ACC112 (cell line): ENCODE data around the gene MLF1.

Source experiments
- H2AFZ ChIP-seq: fragments of 200-600 bp; sonication (generic); one replicate; pipeline ENCODE4 v1.6.0; 2017; ENCODE audit warnings: antibody characterized with exemption, low read length; ENCODE audit not compliant: unreplicated experiment
- H3K27ac ChIP-seq: fragments of 200-600 bp; sonication (generic); 2 replicates; pipeline ENCODE4 v1.5.1; 2014; ENCODE audit warnings: low read depth, mild to moderate bottlenecking, antibody characterized with exemption, low read length, moderate library complexity
- H3K27me3 ChIP-seq: fragments of 200-600 bp; sonication (generic); 2 replicates; pipeline ENCODE4 v1.6.1; 2014; ENCODE audit warnings: mild to moderate bottlenecking, antibody characterized with exemption, low read length, moderate library complexity, mixed read lengths; ENCODE audit not compliant: insufficient read depth
- H3K36me3 ChIP-seq: fragments of 200-600 bp; sonication (generic); 2 replicates; pipeline ENCODE4 v1.6.1; 2016; ENCODE audit warnings: mild to moderate bottlenecking, antibody characterized with exemption, low read length, moderate library complexity, mixed read lengths; ENCODE audit not compliant: insufficient read depth
- H3K4me1 ChIP-seq: fragments of 200-600 bp; sonication (generic); one replicate; pipeline ENCODE4 v1.6.1; 2016; ENCODE audit warnings: low read length, mixed read lengths; ENCODE audit not compliant: insufficient read depth, unreplicated experiment, control insufficient read depth
- H3K4me3 ChIP-seq: fragments of 200-600 bp; sonication (generic); 2 replicates; pipeline ENCODE4 v1.5.1; 2014; ENCODE audit warnings: mild to moderate bottlenecking, low read depth, low read length
- H3K79me2 ChIP-seq: fragments of 200-600 bp; sonication (generic); one replicate; pipeline ENCODE4 v1.6.0; 2016; ENCODE audit warnings: low read length; ENCODE audit not compliant: control insufficient read depth, unreplicated experiment, insufficient read depth

MLF1 gene, protein sequence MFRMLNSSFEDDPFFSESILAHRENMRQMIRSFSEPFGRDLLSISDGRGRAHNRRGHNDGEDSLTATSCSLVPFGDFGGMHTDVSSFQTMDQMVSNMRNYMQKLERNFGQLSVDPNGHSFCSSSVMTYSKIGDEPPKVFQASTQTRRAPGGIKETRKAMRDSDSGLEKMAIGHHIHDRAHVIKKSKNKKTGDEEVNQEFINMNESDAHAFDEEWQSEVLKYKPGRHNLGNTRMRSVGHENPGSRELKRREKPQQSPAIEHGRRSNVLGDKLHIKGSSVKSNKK

DNA sequence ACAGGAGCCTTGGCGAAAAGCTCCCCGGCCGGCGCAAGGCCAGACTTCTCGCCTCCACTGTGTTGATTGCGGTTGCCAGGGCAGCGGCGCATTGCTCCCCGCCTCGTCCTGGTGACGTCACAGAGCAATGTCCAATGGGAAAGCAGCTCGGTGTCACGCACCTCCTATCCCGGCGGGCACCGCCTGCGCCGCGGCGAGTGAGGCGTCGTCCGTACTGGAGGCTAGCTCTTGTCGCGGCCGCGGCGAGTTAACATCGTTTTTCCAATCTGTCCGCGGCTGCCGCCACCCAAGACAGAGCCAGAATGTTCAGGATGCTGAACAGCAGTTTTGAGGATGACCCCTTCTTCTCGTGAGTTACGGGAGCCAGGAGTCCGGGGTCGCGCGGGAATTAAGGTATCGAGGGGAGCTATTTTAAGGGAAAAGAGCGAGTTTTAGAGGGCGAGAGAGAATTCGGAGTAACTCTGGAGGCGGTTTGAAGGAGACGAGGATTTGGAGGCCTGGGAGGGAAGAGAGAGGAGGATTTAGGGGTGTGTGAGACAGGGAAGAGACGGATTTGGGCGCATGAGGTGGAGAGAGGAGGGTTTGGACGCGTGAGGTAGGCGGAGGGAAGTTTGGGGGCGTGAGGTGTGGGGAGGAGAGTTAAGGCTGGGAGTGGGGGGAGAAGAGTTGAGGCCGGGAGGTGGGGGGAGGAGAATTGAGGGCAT lies at the start of gene MLF1:
Gene MLF1, plus strand, starts transcription at position 196 of the 704 bp plus-strand sequence. Its CDS starts 107 bp downstream, at position 303.
- Histone ChIP-seq H3K36me3 (no peaks in the 10 kb centered on the region), H3K4me3 (peak within 1 kb of the TSS; percentile 100), H3K27ac (peak within 1 kb of the TSS; percentile 94), H3K27me3 (no peaks in the 10 kb centered on the region), H2AFZ (peak within 1 kb of the TSS; percentile 90), H3K79me2 (no peaks in the 10 kb centered on the region), H3K4me1 (peaks cover 8% of the 10 kb centered on the region)

DNA sequence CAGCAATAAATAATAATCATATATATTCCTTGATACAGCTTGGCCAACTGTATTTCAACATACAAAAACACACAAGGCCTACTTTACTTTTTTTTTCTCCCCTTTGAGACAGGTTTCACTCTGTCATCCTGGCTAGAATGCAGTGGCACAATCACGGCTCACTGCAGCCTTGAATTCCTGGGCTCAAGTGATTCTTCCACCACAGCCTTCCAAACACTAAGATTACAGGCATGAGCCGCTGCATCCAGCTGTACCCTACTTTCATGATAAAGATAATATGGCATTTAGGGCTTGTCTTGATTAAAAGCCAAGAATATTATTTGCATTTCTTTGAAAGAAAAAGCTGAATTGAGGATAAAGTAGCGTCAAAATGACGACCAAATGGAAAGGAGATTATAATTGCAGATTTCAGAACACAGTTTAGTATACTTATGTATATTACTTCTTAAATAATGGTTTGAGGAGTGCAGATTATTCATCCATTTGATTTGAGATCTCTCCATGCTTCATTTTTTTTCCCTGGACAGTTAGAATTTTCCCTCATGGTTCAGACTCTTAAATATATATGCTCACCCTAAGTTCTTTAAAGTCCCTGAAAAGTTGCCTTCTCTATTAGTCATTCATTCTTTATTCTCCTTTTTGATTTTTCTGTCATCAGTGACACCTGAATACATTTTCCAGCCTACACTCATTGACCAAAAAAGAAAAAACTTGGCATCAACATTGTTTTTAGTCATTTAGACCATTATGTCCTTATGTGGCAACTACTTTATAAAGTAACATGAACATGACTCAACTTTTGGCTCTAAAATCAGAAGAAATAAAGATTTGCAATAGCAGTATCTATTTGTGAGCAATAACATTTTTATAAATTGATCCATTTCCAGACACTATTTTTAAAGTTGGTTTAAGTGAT lies 48.5 kb upstream of the MLF1 start:
- Histone ChIP-seq H3K4me3 (no peak overlapping the region), H2AFZ (no peak overlapping the region), H3K27me3 (no peaks in the 10 kb centered on the region), H3K79me2 (no peaks in the 10 kb centered on the region), H3K27ac (peak overlapping the region; percentile 7; the same call in 1 of the 2 replicates), H3K36me3 (0 out of 2 replicates have a peak, but pooled peaks cover 3% of the 10 kb centered on the region), H3K4me1 (peaks cover 25% of the 10 kb centered on the region)

DNA sequence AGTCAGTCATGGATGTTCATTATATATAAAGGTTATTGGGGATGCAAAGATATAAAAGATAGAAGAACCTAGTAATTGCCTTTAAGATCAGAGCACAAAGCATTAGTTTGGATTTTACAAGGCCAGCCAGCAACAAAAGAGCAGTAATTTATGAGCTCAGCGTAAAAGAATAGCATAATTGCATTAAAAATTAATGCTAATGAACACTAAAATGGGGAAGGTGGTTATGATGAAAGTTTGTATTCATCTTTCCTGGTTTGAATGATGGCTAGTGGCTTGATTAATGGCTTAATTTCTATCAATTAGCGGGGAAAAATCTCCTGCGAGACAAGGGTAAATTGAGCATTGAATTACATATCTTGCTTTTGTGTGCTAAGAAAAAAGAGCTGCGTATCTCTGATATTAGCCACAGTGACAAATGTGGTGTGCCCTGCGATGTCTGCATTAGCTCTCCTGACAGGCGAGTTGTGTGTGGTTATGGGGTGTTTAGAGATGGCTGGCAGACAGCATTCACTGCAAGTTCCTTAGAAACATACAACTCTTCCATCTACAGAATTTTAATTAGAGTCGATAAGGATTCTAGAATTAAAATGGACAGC lies 42.8 kb upstream of the MLF1 start:
- Histone ChIP-seq H3K27ac (no peak overlapping the region), H3K36me3 (no peaks in the 10 kb centered on the region), H3K4me1 (peaks cover under 1% of the 10 kb centered on the region), H2AFZ (no peak overlapping the region), H3K27me3 (no peaks in the 10 kb centered on the region), H3K79me2 (no peaks in the 10 kb centered on the region), H3K4me3 (no peak overlapping the region)

DNA sequence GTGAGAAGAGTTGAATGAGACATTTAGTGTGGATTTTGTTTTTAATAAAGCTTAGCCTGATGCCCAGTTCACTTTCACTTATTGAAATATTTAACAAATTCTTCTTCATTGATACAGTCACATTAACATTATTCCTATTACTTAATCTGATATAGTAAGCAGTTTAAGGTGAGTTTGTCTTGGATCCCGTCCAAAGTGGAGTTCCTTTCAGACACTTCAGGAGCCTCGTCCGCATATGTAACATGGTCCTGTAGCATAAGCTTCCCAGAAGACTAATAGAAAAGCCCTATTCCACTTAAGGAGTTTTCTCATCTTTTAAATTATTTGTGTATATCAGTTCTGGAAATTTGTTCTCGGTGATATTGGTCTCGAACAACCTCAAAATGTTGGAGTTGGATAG lies 39.7 kb upstream of the MLF1 start:
- no peaks in the 10 kb centered on the region for H3K27me3 ChIP-seq

GRCh38 chr3:158532099-158532734 lies 38.8 kb upstream of the MLF1 start:
- Histone ChIP-seq H2AFZ (no peak overlapping the region), H3K27ac (no peak overlapping the region), H3K27me3 (no peaks in the 10 kb centered on the region), H3K4me1 (no peaks in the 10 kb centered on the region), H3K36me3 (no peaks in the 10 kb centered on the region), H3K79me2 (no peaks in the 10 kb centered on the region), H3K4me3 (no peak overlapping the region)

More for the DNA sequence above, 39.7 kb upstream of the MLF1 start:
- H3K27ac ChIP-seq = no peak overlapping the region
- H3K79me2 ChIP-seq = no peaks in the 10 kb centered on the region
- H3K4me1 ChIP-seq = no peaks in the 10 kb centered on the region
- no peak overlapping the region for H3K4me3 ChIP-seq
- H3K36me3 ChIP-seq = no peaks in the 10 kb centered on the region
- no peak overlapping the region for H2AFZ ChIP-seq

- Histone ChIP-seq H3K27ac (no peak overlapping the region), H3K4me3 (no peak overlapping the region), H2AFZ (no peak overlapping the region), H3K36me3 (no peaks in the 10 kb centered on the region), H3K4me1 (no peaks in the 10 kb centered on the region), H3K79me2 (no peaks in the 10 kb centered on the region), H3K27me3 (no peaks in the 10 kb centered on the region)
These were observed 35.1 kb upstream of the MLF1 start for GRCh38 chr3:158535918-158536317.

DNA sequence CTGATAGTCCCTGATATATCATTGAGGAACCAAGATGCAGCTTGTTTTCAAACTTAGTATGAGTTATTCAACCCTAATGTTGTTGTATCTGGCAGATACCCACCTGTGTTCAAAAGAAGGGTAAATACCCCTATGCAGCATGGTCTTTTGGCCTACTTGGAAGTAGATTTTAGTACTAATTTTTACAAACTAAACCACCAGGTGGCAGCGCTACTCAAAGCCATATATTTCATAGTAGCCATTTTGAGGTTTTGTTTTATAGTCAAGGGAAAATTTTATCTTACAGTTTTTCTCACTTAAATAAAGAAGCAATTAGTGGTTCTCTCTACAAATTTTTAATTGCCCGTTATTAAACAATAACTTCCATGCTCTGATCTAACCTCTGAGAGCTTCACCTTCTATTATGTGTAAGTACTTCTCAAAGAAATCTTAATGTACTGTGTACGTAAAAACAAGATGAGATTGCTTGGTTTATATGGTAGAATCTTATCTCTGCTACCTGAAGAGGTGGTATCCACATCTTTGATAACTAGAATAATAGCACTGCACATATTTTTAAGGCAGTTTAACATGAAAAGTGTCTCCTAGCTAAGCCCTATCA lies 31.5 kb upstream of the MLF1 start:
- no peak overlapping the region for H3K27ac ChIP-seq
- H3K79me2 ChIP-seq = no peaks in the 10 kb centered on the region
- H2AFZ ChIP-seq = peak overlapping the region; percentile 87
- H3K36me3 ChIP-seq = peaks cover 12% of the 10 kb centered on the region
- no peaks in the 10 kb centered on the region for H3K4me1 ChIP-seq
- H3K4me3 ChIP-seq = no peak overlapping the region
- H3K27me3 ChIP-seq = no peaks in the 10 kb centered on the region

DNA sequence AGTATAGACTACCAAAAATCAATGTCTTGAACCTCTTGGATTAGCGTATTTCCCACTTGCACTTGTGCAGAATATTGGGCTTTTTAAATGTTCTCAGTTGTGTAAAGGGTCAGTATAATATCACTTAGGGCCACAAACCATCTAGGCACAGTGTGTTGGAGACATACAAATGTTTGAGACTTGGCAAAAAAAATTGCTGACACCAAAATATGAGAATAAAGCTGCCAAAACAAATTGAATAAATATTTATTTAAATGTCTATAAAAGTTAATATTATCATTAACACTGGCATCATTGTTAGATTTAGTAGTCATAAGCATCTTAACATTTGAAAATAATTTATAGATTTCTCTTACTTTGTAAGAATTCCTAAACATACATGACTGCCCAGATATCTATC lies 30.9 kb upstream of the MLF1 start:
- Histone ChIP-seq H3K4me1 (no peaks in the 10 kb centered on the region), H3K27ac (no peak overlapping the region), H3K4me3 (no peak overlapping the region), H3K79me2 (no peaks in the 10 kb centered on the region), H2AFZ (peak overlapping the region; percentile 87), H3K36me3 (peaks cover 12% of the 10 kb centered on the region), H3K27me3 (no peaks in the 10 kb centered on the region)

GRCh38 chr3:158548691-158549090 lies 22.3 kb upstream of the MLF1 start:
- no peak overlapping the region for H2AFZ ChIP-seq
- H3K27me3 ChIP-seq = no peaks in the 10 kb centered on the region
- peaks cover 10% of the 10 kb centered on the region for H3K36me3 ChIP-seq
- H3K79me2 ChIP-seq = no peaks in the 10 kb centered on the region
- no peak overlapping the region for H3K27ac ChIP-seq
- H3K4me1 ChIP-seq = no peaks in the 10 kb centered on the region
- H3K4me3 ChIP-seq = no peak overlapping the region
